Endothelial cell of umbilical vein (primary cell): ENCODE results near the gene SPEM2.

ENCODE experiments used
- CTCF ChIP-seq, 2 donors: IDR thresholded peaks; 1 replicate in 1 of 2; 2 replicates in 1 of 2; pipeline ENCODE4 v1.5.1; 2011; ENCODE audit warnings: low read length in 2 of 2, mild to moderate bottlenecking in 2 of 2, moderate library complexity in 2 of 2, control low read depth in 1 of 2, inconsistent platforms in 1 of 2, low read depth in 1 of 2; ENCODE audit not compliant: insufficient read depth in 1 of 2; ENCODE audit errors: extremely low read depth in 1 of 2
- EZH2 ChIP-seq: IDR thresholded peaks from 2 replicates; pipeline ENCODE4 v1.6.1; 2012; ENCODE audit warnings: borderline replicate concordance, low read depth, mild to moderate bottlenecking, moderate library complexity, low read length, inconsistent platforms; ENCODE audit not compliant: severe bottlenecking
- FOS ChIP-seq: IDR thresholded peaks from 2 replicates; pipeline ENCODE4 v1.6.1; 2011; ENCODE audit warnings: mild to moderate bottlenecking, low read length, moderate library complexity, borderline replicate concordance; ENCODE audit not compliant: insufficient read depth
- MAX ChIP-seq: IDR thresholded peaks from 2 replicates; pipeline ENCODE4 v1.6.1; 2011; ENCODE audit not compliant: insufficient read depth, insufficient read length
- POLR2A ChIP-seq: IDR thresholded peaks from 2 replicates; pipeline ENCODE4 v1.6.1; 2012; ENCODE audit warnings: low read depth, mild to moderate bottlenecking, control low read depth, low read length
- POLR2AphosphoS5 ChIP-seq: IDR thresholded peaks from 2 replicates; pipeline ENCODE4 v1.6.1; 2012; ENCODE audit warnings: low read depth, mild to moderate bottlenecking, control low read depth, low read length, moderate library complexity; ENCODE audit not compliant: insufficient read depth

GRCh38 chr17:7403043-7403726 is 22.2 kb upstream of the SPEM2 start:
- no peak for TF ChIP-seq CTCF (IDR thresholded peaks at IDR 0.05; ENCODE audit: extremely low read depth in 1 of 2, insufficient read depth in 1 of 2, low read depth in 1 of 2, low read length in 2 of 2)
- no peak for TF ChIP-seq POLR2AphosphoS5
- no peak for TF ChIP-seq EZH2
- TF ChIP-seq MAX = no peak
- TF ChIP-seq FOS = no peak
- TF ChIP-seq POLR2A = no peak
